ENCODE data around the gene CST3.

CST3 gene

GRCh38 chr20:23602699-23603098, 35.1 kb downstream of the CST3 start:
- no peak for DNase-seq (ENCODE audit: low read depth in 2 of 2)

GRCh38 chr20:23602241-23602640, 35.5 kb downstream of the CST3 start:
- DNase-seq (ENCODE audit: low read depth in 2 of 2): no peak

- DNase-seq (ENCODE audit: low read depth in 2 of 2): no peak
These were observed 36.0 kb downstream of the CST3 start for GRCh38 chr20:23601715-23602114.

GRCh38 chr20:23598481-23598880, 39.3 kb downstream of the CST3 start:
- DNase-seq (ENCODE audit: low read depth in 2 of 2): no peak

- no peak for DNase-seq (ENCODE audit: low read depth in 2 of 2)
These were observed 41.0 kb downstream of the CST3 start for GRCh38 chr20:23596579-23597250.

GRCh38 chr20:23595941-23596340, 41.8 kb downstream of the CST3 start:
- no peak for DNase-seq (ENCODE audit: low read depth in 2 of 2)

- no peak for DNase-seq (ENCODE audit: low read depth in 2 of 2)
These were observed 49.0 kb downstream of the CST3 start for GRCh38 chr20:23588434-23589403.

GRCh38 chr20:23587631-23588030, 50.1 kb downstream of the CST3 start:
- no peak for DNase-seq (ENCODE audit: low read depth in 2 of 2)

GRCh38 chr20:23586735-23587525, 50.8 kb downstream of the CST3 start:
- DNase-seq (ENCODE audit: low read depth in 2 of 2): no peak

GRCh38 chr20:23585808-23586734, 51.7 kb downstream of the CST3 start:
- no peak for DNase-seq (ENCODE audit: low read depth in 2 of 2)

GRCh38 chr20:23585449-23585807, 52.3 kb downstream of the CST3 start:
- DNase-seq (ENCODE audit: low read depth in 2 of 2): no peak

GRCh38 chr20:23584434-23585199, 53.1 kb downstream of the CST3 start:
- DNase-seq (ENCODE audit: low read depth in 2 of 2): no peak

Data from stimulated activated CD8-positive, alpha-beta memory T cell treated with anti-CD3 and anti-CD28 coated beads, Interleukin-15, amount 100 ng/mL, for 48 hours (primary cell).